Stimulated activated CD8-positive, alpha-beta memory T cell treated with anti-CD3 and anti-CD28 coated beads, Interleukin-7, amount 100 ng/mL, for 48 hours (primary cell): Measurements from ENCODE around the gene GPR55.
"Not testable (repeated sequence)": the region's sequence is repeated elsewhere in the genome, so short reads cannot be mapped to it uniquely, and the experiment has no call there.

Experiments used
- DNase-seq, 2 donors: peaks; one replicate each; pipeline ENCODE4 v3.0.0-alpha.2; 2020; ENCODE audit warnings: low read depth in 1 of 2; ENCODE audit errors: extremely low read depth in 1 of 2

Gene GPR55

DNA sequence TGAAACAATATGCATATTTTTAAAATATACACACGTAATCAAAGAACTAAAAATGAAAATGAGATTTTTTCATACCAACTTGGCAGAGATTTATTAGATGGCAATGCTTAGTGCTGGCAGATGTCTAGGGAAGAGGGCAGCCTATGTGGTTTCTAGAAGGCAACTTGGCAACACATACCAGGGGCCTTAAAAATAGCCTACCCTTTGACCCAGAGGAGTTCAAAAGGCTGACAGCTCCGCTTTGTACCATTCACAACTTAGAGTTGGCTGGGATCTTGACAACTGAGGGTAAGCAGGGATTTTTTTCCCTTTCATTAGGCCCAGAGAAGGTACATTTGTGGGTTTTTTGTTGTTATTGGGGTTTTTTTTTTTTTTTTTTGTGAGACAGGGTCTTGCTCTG lies 26.4 kb upstream of the GPR55 start:
- DNase-seq: no peak

DNA sequence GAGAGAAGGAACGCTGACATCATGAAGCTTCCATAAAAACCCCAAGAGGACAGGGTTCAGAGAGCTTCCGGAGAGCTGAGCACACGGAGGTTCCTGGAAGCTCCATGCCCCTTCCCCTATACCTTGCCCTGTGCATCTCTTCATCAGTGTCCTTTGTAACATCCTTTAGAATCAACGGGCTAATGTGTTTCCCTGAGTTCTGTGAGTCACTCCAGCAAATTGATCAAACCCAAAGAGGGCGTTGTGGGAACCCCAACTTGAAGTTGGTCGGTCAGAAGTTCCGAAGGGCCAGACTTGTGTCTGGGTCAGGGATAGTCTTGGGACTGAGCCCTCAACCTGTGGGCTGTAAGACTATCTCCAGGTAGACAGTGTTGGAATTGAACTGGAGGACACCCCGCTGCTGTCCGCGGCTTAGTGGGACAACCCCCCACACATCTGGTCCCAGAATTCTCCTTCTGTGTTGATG lies 25.9 kb upstream of the GPR55 start:
- DNase-seq: no peak

DNA sequence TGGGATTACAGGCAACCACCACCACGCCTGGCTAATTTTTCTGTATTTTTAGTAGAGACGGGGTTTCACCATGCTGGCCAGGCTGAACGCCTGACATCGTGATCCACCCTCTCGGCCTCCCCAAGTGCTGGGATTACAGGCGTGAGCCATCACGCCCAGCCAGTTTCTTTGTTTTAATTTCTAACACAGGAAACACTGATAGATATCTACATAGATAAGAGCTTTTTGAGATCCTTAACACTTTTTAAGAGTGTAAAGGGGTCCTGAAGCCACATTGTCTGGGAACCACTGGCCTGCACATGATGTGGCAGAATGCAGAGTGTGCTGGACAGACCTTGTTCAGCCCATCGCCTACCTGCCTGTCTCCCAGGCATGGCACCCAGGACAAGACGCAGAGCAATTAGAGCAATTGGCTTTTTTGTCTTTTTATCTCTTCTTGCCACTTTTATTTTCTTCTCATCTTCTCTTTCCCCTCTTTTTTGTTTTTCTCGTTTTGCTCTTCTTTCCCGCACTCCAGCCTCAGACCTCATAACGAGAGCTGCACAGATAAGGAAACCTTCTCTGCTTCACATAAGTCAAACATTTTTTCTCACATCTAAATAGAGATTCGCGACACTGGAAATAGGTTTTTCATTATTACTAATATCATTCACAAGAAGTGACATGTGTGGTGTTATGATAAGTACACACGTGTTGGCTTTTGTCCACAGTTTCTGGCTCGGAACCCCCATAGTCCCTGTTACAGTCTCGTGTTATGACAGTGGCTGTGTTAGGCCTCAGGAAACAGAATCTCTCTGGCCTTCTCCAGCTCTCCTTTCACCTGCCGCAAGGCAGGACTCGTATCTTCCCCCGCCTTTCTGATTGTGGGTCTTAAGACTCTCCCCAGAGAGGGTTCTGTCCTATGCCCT lies 25.2 kb upstream of the GPR55 start:
- DNase-seq: no peak

DNA sequence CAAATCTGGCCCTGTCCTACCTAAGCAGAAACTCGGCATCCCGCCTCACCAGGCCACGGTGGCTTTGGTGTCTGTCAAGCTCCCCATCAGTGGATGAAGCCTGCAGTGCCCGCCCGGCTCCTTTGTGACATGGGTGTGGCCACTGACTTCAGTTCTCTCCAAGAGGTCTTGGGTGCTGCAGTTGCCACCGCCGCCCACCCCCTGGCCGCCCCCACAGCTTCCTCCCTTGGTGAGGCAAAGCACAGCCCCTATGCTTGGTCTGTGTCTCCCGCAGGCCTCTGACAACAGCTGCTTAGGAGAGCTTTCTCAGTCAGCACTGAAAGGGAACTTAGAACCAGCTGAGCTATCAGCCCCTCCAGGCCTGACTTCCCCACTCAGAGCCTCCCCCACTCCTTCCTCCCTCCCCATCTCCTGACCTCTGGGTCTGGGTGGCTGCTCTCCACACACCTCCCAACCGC lies 22.9 kb upstream of the GPR55 start:
- no peak for DNase-seq

DNA sequence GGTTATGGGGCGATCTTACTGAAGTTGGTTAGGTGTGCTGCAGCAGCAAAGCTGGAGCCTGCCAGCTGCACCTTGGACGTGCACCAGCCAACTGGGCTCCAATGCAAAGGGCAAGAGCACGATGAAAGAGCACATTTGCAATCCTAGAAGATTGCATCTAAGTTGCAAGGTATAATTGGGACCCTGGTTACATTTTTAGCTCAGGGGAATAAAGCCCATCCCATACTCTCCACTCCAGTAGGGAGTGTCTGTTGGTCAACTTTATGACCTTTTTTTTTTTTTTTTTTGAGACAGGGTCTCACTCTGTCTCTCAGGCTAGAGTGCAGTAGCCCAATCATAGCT lies 22.2 kb upstream of the GPR55 start:
- no peak for DNase-seq

DNA sequence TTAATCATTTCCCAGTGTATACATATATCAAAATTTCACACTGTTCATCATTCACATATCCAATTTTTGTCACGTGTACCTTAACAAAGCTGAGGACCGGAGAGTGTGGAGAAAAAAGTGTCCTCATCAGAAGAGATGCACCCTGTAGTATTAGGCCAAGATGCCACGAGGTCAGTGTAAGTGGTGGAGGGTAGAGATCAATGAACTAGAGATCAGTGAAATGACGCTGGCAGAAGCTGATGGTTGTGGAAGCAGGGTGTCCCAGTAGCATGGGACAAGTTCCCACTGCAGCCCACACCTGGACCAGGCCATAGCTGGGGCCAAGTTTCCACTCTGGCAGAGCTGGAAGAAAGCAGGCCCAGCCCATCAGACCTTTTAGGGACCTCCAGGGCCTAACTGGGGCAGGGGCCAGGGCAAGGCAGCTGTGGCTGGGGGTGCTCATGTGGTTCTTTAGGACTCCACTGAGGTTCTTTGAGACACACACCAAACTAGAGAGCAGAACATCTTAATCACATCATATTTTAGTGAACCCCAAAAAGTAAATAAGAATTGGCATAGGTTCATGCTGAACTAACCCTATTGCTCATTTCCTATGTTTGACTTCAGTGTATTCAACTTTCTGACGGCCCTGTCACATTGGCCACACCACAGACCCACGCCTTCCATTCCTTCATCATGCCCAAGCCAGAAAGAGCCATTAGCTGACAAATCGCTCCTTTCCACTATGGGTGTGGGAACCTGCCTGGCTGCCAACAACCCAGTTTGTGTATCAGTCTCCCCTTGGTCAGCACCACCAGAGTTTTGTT lies 21.6 kb upstream of the GPR55 start:
- DNase-seq: no peak

DNA sequence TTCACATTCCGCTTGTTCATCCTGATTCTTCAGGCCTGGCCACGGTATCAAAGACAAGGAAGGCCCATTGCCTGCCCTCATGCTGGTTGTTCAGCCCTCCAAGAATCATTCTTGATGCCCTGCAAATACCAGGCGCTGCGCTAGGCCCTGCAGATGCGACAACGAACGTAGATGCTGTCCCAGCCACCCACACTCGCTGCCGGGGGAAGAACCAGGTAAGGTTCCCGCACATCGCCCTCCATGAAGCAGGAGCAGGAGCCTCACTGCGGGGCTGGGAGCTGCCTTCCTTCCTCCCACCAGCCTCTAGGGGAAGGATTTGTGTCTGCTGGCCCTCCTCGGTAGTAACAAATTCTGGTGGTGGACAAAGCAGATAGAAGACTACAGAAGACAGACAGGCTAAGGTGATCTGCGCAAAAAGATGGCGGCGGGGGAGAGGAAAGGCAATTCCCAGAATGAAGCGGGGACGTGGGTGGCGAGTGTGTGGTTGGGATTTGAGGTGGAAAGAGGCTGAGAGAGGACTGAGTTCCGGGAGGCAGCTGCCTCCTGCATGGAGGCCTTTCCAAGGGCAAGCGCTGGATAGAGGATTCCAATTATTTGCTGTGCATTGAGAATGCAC lies 19.8 kb upstream of the GPR55 start:
- no peak for DNase-seq

DNA sequence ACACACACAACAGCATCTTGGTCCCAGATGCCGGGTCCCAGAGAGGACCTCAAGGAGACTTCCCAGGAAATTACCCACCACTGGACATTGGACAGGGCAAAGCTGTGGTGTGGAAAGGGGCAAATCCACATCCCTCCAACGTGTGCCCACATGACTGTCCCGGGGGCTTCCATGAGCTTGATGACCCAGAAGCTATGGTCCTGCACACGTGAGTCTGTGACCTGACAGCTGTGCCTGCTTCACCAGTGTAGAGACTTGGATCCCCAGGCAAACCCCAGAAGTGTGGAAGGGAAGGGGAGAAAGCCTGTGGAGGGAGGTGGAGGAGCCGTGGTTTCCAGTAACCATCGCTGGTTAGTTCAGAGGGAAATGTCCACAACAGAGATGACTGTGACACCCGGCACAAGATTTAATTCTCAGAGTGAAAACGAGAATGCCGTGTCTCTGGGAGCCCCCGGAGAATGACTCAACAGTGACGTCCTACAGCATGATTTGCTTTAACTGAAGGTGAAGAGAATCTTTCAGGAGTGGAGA lies 19.1 kb upstream of the GPR55 start:
- peak in 1 of 2 donors; percentile 69 for DNase-seq

DNA sequence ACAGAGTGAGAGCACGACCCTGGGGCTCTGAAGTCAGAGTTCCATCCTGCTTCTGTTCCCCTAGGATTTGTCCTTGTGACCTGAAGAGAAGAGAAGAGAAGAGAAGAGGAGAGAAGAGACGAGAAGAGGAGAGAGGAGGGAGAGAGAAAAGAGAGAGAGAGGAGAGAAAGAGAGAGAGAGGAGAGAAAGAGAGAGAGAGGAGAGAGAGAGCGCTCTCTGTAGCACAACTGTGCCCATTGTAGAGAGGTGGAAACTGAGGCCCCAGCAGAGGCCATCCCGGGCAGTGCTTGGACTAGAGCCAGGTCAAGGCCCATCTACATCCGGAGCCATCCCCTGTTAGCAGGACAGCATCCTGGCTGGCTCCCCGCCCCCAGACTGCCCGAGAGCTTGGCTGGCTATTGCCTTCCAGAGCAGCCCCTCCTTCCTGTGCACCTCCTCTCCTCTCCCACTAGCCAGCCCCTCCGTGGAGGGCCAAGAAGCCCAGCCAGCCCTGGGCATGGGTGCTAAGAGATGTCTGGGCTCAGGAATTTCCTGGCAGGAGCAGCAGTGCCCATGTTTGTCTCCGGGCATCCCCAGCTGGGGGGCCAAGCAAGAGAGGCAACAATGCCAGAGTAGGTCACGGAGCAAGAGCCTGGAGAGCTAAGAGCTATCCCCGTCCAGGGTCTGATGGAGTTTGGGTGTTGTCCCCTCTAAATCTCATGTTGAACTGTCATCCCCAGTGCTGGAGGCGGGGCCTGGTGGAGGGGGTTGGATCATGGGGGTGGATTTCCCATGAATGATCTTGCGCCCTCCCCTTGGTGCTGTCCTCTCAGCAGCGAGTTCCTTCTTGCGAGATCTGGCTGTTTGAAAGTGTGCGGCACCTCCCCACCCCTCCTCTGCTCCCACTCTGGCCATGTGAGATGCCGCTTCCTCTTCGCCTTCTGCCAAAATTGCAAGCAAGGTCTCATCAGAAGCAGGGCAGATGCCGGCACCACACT lies 18.2 kb upstream of the GPR55 start:
- no peak for DNase-seq

DNA sequence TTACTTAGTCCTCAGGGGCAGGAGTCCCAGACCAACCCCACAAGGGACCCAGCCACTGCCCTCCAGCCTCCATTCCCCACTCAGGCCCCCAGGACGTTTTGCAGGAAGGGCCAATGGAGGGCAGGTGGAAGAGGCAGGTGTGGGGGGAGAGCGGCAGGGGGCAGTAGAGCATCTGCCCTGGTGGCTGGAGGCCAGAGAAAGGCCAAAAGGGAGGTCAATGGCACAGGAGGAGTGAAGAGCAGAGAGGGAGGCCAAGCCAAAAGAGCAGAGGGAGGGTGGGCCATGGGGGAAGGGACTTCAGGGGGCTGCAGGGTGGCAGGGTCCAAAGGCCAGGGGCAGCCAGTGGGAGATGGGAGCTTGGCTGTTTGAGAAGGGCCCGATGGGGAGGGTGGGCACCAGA lies 17.3 kb upstream of the GPR55 start:
- no peak for DNase-seq

DNA sequence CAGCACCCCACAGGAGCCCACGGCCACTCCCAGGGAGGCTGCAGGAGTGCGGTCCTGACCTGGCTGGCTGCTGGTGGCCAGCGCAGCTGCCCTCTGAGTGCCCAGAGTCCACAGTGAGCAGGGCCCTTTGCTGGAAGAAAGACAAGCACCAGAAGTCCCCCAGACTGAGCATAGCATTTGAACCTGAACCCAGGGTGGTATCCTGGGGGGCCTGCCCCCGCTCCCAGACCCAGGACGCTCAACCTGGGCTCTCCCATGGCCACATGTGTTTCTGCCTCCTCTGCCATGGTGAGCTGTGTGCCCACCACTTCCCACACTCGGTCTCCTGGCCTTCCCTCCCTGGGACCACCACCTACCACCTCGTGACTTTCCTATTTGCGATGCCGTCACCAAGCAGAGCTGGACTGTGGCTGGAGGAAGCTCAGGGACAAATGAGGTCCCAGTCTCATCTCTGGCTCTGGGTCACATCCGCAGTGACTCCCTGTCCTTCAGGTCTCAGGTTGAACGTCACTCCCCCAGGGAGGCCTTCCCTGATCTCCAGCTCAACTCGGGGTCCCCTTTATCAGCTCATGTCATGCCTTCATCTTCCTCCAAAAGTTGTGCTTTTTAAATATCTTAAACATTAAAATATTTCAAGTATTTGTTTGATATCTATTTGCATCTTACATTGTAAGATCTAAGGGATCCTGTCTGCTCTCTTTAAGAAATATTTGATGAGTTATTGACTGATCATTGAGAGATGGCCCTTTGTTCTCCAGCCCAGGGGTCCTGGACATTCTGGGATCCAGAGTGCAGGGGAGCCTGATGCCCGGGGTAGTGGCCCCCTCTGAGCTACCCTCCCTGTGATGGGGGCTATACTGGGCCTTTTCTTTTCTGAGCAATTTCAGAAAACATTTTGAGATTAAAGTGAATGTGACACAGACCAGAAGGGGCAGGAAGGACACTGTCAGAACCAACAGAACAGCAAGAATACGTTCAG lies 16.4 kb upstream of the GPR55 start:
- DNase-seq: no peak

DNA sequence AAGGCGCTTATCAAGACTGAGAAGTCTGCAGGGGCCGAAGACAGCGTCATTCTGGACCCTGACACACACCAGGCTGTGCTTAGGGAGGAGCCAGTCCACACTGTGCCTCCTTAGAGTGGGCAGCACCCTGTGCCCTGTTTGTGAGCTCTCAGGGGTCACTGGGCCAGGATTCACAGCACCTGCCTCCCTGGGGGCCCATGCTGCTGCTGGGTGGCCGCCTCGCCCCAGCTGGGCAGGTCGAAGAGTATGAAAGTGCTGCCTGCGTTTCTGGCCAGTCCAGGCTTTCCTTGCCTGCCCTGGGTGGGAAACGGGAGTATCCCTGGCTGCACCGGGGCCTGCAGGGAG lies 15.4 kb upstream of the GPR55 start:
- DNase-seq: no peak

DNA sequence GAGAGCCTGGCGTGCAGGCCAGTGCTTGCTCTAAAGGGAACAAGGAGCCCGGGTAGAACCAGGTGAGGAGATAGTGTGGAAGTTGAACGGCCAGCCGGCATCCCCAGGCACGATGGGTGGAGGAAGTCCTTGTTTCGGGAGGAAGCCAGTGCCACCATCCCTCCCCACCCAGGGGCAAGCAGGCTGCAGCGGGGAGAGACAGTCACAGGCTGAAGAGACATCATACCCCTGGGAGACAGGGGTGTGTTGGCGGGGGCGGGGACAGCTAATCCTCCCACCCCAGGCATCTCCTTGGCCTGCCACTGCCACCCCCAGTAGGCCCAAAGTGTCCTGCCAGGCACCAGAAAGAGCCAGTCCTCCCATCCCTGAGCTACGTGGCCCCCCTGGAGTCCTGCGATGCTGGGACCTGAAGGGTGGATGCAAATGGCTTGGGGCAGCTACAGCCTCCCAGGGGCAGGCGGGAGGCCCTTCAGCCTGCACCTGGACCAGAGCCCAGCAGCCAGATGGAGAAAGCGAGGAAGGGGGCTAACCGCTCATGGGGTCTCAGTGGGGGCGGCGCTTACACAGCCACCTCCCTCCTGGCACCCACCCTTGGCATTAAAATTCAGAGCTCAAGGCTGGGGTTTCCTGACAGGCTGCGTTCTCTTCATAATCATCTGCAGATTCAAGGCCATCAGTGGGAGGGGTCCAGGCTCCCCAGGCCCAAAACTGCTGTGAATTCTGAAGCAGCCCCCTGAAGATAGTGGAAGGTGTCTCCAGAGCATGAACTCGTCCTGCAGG lies 14.8 kb upstream of the GPR55 start:
- no peak for DNase-seq

DNA sequence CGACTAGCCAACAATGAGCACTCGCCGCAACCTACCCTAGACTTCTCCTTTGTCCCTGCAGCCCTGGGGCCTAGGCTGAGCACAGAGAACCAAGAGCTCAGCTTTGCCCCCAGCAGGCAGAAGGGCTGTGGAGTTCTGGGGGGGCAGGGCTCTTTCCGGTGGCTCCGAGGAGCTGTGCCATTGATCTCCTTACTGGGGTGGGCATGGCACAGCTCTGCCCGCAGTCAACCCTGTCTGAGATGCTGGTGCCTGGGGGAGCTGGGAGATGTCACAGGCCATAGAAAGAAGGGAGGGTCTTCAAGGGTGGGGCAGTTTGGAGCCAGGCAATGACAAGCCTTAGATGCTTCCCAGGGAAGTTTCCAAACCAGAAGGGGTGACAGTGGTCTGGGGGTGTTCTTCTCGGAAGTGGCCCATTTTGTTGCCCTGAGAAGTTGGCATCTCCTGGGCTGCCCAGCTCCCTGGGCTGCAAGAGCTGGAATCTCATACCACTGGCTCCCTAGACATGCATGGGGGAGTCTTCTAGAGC lies 14.1 kb upstream of the GPR55 start:
- no peak for DNase-seq

DNA sequence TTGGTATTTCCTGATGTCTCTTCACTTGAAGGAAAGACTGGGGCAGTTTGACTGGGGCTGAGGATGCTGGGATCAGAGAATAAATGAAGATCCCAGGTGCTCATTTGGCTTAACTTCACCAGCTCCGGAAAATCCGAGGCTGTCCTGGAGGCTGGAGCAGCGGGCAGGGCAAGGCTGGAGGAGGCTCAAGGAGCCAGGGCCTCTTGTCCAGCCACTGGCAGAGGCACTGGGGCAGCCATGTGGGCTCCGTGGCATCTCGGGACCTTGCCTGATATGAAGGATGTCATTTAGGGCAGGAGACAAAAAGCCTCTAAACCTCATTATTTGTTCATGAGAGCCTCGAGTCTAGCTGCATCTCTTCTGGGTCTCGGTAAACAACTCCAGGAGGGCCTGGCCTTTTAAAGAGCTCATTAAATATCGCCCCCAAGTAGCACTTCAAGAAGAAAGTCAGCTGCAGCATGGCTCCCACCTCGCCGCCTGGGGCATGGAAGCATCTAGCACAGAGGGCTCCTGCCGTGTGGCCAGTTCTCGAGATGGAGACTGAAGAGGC lies 13.5 kb upstream of the GPR55 start:
- DNase-seq: no peak

DNA sequence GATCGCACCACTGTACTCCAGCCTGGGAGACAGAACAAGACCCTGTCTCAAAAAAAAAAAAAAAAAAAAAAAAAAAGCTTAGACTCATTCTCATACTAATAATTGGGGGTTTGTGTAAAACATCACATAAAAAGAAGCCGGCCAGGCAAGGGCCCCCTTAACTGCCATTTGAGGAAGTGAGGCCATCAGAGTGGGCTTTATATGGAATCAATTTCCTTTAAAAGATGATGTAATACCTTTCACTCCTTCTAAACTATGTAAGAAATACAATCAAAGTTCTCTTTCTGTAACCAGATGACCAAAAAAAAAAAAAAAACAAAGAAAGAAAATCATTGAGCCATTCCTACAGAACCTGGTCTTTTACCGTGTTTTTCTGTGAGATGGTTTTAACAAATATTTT lies 13.1 kb upstream of the GPR55 start:
- no peak for DNase-seq

DNA sequence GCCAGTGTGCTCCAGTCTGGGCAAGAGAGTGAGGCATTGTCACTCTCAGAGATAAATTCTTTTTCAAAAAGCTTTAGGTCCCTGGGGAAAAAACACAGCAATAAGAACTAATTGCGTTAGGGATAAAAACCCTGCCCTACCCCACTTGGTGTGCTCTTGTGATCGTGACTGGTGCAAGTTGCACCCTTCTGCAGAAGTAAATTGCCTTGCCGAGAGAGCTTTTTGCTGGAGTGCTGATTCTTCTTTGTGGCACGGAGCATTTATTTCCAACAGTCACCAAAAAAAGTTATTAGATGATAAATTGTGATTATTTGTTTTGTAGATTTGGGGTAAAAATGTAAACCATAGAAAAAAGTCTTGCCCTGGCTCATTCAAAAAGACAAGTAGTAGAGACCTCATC lies 12.3 kb upstream of the GPR55 start:
- no peak for DNase-seq

DNA sequence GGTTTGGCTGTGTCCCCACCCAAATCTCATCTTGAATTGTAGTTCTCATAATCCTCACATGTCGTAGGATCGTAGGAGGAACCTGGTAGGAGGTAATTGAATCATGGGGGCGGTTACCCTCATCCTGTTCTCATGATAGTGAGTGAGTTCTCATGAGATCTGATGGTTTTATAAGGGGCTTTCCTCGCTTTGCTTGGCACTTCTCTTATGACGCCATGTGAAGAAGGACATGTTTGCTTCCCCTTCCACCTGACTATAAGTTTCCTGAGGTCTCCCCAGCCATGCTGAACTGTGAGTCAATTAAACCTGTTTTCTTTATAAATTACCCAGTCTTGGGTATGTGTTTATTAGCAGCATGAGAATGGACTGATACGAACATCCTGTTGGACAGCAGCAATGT lies 11.2 kb upstream of the GPR55 start:
- DNase-seq: not testable (repeated sequence)
